ENCODE results near the gene MED15.
"Not testable (repeated sequence)": the region's sequence is repeated elsewhere in the genome, so short reads cannot be mapped to it uniquely, and the experiment has no call there.

Gene MED15

DNA sequence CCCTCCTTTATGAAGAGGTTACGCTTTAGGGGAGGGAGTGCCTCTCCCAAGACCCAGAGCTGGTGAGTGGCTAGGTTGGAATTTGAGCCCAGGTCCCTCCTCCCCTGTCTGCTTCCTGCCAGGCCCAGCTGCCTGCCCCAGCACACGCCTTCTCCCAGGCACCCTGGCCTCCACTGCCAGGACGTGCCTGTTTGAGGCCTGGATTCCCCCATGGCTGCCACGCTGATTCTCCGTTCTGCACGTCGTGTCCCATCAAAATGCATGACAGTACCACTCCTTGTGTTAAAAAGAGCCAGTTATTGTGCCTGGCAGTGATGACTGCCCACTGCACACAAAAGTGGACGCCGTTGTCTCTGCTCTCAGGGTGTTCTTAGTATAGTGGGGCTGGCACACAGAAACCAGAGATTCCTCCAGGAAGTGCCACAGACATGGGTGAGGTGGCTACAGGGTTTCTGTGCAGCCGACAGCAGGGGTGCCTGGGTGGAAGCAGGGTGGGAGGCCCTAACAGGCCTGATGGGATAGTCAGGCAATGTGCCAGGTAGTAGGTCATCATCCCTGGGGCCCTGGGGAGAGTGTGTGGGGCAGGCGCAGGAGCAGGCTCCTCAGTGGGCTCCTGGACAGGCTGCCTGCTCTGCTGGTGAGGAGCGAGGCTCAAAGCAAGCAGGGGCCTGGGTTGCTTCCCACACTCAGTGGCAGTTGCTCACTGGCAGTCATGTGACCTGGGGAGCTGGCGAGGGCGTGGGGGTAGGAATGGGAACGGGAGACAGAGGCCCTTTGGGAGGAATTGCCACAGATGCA is 24.2 kb downstream of the MED15 start:
- DNase-seq (ENCODE audit: low spot score): peak; percentile 40

DNA sequence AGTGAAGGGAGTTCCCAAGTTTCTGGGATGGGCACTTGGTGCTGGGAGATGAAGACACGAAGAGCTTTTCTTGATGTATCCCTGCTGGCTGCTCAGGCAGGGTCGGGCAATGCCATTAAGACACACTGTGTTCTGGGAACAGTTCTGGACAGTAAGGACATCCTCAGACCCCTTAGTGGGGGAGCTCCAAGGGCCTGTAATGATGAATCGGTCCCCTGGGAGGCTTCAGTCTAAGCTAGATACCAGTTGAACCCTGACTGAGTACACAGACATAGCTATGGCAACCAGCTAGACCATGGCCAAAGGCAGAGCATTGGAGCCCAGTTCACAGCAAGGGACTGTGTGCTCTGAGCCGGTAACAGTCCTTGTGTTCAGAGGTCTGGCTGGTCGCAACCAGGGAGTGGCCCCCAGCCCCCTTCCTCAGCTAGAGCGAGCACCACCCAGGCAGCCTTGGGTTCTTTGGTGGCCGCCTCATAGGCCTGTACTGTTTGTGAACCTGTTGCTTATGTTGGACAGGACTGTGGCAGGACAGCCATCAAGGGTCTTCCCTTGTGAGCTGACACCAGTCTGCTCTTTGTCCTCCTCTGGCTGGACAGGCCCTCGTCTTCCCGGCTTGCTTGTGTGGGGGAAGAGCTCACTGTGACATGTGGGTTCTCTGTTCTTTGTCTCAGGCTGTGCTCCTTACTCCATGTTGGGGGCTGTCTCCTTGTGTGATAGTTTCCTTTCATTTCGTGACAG is 25.0 kb downstream of the MED15 start:
- peak; percentile 22 for DNase-seq (ENCODE audit: low spot score)

DNA sequence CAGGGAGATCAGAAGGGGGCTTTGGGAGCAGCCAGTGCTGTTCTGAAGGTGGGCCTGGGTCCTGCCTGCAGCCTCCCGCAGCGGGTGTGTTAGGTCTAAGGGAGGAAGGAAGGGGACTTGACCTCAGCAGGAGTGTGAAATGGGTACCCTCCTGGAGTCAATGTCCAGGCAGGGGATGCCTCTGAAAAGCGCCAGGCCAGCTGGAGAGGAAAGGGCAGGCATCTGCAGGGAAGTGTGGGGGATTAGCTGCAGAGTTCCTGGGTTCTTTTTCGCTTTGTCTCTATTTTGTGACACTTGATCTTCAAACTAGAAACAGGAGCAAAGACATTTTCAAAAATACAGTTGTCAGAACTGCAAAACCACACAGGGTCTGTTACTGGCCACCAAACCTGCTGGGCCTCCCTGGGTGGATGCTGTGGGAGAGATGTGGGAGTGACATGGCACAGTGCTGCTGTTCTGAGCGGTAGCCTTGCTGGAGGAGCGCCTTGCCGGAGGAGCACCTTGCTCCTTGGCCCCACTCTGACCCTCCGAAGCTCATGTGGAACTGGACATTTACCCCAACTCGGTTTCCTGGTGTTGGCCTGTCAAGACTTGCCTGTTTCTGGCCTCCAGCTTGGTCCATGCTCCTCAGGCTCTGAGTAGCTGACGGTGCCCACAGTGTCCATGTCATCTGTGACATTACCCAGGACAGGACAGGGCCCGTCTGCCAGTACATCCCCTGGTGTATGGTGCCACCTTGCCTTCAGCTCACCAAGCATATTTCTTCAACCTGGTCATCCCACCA is 25.9 kb downstream of the MED15 start:
- peak; percentile 18 for DNase-seq (ENCODE audit: low spot score)

DNA sequence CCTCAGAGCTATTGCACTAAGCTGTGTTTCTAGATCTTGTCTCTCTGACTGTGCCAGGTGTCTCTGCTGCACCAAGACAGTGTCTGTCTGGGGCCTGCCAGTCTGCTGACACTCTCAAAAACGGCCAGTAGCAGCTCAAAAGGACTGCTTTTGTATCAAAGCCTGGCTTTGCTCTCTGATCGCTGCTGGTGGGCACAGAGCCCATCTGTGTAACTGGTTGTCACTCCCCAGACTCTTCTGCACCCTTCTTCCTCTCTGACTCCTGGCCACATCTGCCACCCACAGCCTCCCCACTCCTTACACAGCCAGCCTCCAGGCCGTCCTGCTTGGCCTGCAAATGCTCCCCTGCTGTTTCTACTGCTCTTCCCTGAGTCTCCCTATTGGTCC is 26.5 kb downstream of the MED15 start:
- DNase-seq (ENCODE audit: low spot score): no peak

DNA sequence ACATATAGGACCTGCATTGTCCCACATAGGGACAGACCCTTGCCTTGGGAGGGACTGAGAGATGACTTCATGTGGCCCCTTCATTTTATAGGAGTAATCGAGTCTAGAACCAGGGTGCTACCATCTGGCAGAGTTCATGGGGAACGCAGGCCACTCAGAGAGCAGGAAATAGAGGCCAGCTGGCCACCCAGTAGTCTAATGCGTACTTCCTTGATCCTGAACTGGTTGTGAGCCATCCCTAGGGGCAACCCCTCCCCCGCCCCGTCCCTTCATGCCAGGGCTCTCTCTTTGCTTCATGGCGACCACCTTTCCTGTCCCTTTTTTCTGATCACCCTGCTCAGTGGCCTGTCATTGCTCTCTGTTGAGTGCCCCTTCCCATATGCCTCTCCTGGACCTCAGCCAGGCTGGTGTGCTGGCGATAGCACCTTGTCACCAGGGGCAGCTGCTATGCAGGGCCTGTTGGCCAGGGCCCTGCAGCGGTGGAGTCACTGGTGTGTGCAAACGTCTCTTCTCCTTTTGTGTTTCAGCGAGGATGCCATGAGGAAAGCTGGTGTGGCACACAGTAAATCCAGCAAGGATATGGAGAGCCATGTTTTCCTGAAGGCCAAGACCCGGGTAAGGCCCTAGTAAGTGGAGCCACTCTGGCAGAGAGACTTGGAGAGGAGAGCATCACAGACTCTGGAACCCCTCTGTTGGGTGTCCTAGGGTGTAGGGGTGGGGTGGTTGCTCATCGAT is 29.3 kb downstream of the MED15 start:
- peak; percentile 27 for DNase-seq (ENCODE audit: low spot score)

DNA sequence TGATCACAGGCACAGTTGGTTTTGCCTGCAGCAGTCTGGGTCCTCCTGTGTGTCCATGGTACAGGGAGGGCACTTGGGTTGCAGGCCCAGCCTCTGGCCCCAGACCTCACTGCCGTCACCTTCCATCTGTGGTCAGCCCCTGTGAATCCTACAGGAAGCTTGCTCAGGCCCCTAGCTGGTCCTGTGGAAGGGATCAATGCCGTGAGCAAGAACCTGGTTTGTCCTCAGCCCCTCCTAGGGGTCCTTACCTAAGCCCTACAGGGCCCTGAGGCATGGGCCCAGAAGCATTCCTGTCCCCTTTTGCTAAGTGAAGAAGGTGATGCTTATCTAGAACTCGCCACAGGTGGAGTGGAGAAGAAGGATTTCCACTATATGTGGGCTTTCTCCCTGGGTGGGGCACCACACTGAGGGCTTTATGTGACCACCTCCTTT is 29.9 kb downstream of the MED15 start:
- peak; percentile 21 for DNase-seq (ENCODE audit: low spot score)

DNA sequence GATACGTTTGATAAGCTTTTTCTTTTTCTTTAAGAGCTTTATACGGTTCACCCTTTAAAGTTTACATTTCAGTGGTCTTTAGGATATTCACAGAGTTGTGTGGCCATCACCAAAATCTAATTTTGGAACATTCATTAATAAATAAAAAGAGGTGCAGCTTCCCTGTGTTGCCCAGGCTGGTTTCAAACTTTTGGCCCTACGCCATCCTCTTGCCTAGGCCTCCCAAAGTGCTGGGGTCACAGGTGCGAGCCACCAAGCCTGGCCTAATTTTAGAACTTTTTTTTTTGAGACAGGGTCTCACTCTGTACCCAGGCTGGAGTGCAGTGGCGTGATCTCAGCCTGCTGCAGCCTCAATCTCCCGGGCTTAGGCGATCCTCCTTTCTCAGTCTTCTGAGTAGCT is 30.6 kb downstream of the MED15 start:
- no peak for DNase-seq (ENCODE audit: low spot score)

DNA sequence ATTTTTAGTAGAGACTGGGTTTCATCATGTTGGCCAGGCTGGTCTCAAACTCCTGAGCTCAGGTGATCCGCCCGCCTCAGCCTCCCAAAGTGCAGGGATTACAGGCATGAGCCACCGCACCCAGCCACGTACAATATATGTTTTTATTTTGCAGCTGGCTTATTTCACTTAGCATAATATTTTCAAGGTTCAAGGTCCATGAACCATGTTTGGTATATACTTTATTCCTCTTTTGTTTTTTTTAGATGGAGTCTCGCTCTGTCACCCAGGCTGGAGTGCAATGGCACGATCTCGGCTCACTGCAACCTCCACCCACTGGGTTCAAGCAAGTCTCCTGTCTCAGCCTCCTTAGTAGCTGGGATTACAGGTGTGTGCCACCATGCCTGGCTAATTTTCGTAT is 31.5 kb downstream of the MED15 start:
- DNase-seq (ENCODE audit: low spot score): not testable (repeated sequence)

DNA sequence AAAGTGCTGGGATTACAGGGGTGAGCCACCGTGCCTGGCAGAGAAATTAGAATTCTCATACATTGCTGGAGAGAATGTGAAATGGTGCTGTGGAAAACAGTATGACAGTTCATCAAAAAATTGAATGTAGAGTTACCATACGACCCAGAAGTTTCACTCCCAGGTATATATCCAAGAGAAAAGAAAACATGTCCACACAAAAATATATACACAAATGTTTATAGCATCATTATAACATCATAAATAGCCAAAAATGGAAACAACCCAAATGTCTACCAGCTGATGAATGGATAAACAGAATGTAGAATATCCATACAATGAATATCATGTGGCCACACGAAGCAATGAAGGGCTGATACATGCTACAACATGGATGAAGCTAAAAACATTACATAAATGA is 34.6 kb downstream of the MED15 start:
- DNase-seq (ENCODE audit: low spot score): no peak

DNA sequence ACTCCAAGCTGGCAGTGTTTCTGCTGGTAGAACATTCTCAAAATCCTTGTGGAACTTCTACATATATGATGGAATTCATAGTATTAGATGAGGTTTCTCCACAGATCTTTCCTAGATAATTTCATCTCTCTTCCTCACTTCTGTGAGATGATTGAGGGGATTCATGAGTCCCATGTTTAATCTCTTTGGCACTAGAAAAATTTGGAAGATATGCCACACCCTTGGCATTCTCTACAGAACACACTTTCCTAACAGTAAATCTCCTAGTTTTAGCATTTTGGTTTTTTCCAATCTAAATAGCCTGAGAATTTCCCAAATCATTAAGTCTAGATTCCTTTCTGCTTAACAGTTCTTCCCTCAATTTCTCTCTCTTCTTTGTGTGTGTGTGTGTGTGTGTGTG is 35.3 kb downstream of the MED15 start:
- DNase-seq (ENCODE audit: low spot score): no peak

DNA sequence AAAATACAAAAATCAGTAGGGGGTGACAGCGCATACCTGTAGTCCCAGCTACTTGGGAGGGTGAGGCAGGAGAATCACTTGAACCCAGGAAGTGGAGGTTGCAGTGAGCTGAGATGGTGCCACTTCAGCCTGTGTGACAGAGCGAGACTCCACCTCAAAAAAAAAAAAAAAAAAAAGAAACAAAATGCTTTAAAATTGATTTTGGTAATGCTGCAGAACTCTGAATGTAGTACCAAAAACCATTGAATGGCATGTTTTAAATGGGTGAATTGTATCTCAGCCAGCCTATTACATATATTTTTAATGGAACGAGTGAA is 37.9 kb downstream of the MED15 start:
- DNase-seq (ENCODE audit: low spot score): not testable (repeated sequence)

DNA sequence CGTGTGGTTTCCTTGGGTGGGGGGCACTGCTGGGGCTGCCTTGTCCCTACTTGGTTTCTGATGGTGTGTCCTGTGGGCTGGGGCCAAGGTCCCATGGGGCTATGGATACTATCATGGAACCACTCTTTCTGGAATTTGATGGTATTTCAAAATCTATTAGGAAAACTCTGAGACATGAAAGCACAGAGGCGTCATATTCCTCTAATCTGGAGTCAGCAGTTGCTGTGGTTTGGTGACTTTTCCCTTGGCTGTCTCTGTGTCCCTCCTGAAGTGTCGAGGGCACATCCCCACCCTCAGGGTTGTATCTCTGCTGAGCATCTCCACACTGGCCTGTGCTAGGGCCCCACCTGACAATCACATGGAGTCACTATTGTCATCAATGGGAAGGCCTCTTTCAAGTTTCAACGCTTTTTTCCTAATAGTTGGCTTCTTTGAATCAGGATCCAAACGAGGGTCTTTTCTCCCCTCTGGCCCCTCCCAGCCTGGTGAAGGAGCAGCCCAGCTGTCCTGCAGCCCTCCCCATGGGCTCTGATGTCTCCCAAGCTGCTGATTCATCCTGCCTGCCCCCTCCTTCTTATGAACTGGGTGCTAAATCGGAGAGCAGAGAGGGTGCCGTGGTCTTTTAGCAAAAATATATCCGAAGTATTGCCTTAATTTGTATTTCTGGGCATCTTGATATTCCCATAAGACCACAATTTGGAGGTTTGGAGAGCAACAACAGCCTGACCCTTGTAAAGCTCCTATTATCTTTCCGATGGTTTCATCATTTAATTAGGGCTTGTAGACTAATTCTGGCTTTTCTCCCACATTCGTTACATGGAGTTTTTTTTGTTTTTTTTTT is 38.5 kb downstream of the MED15 start:
- peak; percentile 27 for DNase-seq (ENCODE audit: low spot score)

DNA sequence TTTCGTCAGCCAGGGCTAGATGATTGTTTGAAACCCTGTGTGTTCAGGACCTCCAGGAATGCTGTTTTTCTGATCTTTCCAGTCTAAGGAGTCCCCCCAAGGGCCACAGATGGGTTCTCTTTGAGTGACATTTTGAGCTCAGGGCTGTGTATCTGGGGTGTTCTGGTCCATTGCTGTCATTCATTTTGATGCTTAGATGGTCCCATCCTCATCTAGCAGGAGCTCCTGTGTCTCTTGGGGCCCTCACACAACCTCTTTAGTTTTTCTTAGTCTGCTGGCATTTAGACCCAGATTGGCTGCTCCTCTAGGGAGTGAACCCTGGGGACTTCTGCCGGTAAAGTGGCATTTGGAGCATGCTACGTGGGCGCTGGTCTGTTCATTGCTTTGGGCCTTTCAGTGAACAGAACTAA is 39.1 kb downstream of the MED15 start:
- peak; percentile 53 for DNase-seq (ENCODE audit: low spot score)

DNA sequence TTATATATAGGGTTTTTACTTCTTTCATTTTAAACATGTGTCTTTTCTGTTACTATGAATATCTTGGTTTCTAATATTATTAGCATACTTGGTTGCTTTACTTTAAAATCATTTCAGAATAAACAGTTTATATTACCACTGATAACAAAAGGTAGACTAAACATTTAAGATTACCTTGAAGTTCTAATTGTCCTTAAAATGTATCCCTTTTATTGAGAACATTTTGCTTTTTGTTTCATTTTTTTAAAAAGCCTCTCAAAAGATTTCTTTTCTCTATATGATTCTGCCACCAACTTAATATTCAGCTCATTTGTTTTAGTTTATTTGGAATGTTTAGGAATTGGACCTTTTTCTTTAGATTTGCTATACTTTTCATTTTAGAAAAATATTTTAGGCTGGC is 39.6 kb downstream of the MED15 start:
- DNase-seq (ENCODE audit: low spot score): no peak

DNA sequence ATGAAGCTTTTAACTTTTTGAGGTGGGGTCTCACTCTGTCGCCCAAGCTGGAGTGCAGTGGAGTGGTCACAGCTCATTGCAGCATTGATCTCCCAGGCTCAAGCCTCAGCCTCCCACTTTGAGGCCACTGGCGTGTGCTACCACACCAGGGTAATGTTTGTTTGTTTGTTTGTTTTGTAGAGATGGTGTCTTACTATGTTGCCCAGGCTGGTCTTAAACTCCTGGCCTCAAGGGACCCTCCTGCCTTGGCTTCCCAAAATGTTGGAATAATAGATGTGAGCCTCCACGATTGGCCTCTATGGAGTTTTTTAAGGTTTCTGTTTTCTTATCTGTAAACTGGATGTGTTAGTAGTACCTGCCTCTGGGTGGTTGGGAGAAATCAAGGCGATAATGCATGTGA is 41.4 kb downstream of the MED15 start:
- no peak for DNase-seq (ENCODE audit: low spot score)

DNA sequence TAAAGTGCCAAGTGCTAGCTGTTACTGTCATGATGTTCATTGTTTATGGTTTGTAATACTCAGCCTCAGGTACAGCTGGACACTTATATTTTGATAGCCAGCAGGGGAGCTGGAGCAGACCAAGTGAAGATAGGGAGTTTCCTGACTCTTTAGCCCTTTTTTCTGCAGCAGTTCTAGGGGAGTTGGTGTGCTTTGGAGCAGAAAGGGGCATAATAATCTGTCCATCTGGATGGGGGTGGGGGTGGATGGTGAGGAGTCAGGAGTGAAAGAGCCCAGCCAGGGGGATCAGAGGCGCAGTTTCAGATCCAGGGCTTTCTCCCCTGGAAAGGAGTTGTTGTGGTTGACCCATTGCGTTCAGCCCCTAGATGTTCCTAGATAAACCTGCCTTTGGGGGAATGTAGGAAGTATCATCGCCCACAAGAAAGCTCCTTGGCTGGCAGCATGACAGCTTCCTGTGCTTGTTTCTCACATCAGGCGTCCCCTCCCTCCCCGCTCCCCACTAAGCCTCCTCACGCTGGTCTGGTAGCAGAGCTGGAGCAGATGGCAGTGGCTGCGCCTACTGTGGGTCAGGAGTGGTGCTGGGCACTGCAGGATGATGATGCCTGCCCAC is 41.9 kb downstream of the MED15 start:
- peak; percentile 86 for DNase-seq (ENCODE audit: low spot score)

DNA sequence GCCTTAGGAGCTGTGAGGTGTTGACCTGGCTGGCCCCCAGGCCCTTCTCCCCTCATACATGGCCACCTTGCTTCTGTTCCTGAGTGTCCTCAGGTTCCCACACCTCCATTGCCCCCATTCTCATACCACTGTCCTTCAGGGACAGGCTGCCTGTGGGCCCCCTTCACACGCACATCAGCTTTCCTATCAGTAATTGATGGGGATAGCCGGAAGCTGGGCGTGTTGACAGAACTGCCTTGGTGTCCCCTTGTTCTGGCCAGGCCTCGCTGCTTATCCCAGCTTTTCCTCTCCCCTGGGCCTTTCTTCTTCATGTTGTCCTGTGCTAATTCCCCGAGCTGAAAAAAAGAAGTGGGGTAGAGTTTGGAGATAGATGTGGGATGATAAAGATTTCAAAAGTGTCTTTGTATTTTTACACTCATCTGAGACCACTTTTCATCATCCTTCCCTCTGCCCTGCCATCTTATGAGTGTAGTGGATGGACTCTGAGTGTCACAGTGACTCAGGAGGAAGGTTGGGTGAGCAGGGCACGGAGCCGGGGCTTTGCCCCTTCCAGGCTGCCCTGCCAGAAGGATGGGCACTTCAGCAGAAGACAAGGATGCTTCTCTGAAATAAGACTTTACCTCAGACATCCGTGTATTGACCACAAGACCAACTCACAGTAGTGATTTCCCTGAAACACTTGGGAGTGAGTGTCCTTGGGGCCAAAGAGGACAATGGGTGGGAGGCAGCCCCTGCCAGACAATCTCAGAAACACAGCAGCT is 42.8 kb downstream of the MED15 start:
- peak; percentile 29 for DNase-seq (ENCODE audit: low spot score)

DNA sequence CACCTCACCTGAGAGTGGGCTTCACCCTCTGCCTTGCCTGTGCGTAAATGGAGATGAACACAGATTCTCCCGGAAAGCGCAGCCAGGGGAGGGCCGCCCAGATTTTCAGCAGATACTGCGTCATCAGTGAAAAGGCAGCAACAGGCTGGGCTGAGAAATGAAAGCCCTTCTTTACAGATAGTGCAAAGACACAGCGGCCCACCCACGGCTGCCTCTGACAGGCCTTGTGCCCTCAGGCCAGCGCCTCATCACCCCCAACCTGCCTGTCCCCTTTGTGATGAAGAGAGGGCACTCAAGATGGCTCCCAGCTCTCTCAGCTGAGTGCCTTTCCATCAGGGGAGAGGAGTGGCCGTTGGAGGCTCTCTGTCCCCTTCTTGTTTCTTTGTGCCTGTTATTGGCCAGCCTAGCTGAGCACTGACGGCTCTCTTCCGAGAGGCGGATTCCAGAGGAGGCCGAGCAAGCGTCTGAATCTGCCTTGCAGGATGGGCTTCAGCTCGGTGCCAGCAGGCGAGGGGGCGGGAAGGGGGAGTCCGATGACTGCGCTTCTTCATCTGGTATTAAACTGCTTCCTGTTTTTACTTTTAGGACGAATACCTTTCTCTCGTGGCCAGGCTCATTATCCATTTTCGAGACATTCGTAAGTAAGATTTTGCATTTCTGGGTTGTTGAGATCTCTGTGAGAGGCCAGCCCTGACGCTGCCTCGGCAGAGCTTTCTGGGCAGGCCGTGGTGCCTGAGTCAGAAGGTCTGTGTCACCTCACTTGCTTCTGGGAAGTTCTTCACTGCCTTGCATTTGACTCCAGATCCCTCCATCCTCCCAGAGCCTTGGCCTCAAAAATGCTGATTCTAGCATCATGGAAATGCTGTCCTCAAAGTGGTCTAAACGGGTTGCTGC is 43.7 kb downstream of the MED15 start:
- no peak for DNase-seq (ENCODE audit: low spot score)

DNA sequence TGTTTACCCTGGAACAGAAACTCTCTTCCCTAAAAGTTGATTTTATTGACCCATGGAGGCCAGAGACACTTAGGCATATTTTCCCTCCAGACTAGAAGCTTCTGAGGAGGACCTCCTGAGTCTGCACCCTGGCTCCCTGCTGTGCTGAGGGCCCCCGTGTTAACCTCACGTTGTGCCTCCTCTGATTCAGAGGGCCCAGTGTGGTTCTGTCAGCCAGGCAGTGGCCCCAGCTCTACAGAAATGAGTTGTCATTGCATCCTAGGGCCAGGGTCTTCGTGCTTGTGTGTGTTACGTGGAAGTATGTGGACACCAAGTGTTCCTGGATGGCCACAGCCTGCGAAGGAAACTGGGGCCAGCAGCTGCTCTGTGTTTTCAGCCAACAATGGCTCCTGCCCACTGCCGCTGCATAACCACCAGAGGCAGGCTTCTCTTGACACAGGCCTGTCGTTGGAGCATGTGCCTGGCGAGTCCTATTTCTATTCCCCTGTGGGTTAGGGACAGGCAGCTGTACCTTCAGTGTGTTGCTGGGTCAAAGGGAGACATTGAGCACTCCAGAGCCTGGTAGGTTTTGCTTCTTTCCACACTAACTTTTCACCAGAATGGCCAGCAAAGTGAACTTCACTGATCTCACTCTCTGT is 44.5 kb downstream of the MED15 start:
- peak; percentile 53 for DNase-seq (ENCODE audit: low spot score)

All from D341Med (cell line).